ENCODE data around the gene ANKRD29. TPM values are rescaled to one million over a fixed set of nuclear protein-coding genes. Genes with fewer than 3 reads are reported as not detected.
A peak's percentile ranks its signal among the peaks of the same experiment; 100 is the strongest.

The ANKRD29 gene
- total RNA-seq, 1 donor from 2014 or later = not detected

DNA sequence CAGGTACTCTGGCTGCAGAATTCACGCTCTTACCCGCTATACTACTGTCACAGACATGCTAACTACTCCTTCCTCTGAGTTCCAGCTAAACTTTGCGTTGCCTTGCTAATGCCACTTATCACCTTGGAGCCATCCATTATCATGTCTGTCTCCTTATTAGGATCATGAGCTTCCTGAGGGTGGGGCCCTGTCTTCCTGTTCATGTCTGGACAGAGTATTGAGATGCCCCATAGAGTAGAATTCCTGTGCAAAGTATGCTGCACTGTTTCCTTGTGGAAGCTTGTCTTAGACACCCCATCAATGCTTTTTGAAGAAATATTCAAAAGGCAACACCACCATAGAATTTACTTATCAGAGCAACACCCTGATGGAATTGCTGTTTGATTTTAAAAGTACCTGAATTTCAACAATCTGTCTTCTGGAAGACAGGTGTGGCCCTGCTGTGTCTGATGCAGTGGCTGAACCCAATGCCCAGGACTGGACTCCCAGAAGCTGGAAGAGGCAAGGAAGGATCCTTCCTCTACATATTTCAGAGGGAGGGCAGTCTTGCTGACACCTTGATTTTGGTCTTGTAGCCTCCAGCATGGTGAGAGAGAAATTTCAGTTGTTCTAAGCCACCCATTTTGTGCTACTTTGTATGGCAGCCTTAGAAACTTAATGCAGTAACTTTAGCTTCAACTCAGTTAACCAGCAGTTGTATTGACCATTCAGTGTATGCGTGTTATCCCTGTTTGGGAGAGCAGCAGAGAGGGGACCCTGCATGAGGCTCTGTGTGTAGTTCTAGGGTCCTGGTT lies 32.1 kb upstream of the ANKRD29 start:
- Mint-ChIP-seq H3K36me3 (ENCODE audit: low read depth) (no peaks in the 10 kb centered on the region), H3K27ac (no peak overlapping the region), H3K27me3 (ENCODE audit: low read depth) (peaks cover 33% of the 10 kb centered on the region), H3K4me3 (ENCODE audit: low read depth) (no peak overlapping the region), H3K4me1 (ENCODE audit: low read depth) (no peaks in the 10 kb centered on the region), H3K9me3 (no peaks in the 10 kb centered on the region)
- DNase-seq (ENCODE audit: low spot score) = no peak
- intact Hi-C loops (cut with micrococcal nuclease) = no loop called here

DNA sequence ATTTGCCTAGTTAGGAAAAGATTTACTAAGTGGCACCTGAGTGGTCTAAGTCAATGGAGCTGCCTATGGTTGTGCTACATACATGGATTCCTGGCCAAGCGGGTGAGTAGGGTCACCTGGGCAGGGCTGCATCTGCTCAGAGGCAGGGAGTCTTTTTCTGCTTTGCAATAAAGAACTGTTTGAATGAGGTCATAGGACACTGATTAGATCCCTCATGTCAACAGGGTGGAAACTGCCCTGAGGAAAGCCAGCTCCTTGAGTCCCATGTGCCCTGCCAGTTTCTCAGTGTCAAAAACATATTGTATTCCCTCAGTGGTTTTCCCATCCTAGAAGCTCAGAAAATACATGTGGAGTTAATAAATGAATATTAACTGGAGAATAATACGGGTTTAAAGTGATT lies 31.1 kb upstream of the ANKRD29 start:
- Mint-ChIP-seq H3K27ac (no peak overlapping the region), H3K36me3 (ENCODE audit: low read depth) (no peaks in the 10 kb centered on the region), H3K9me3 (no peaks in the 10 kb centered on the region)

GRCh38 chr18:23690505-23691068 lies 27.9 kb upstream of the ANKRD29 start:
- no peak for DNase-seq (ENCODE audit: low spot score)
- Mint-ChIP-seq H3K4me3 (ENCODE audit: low read depth) (no peak overlapping the region), H3K27me3 (ENCODE audit: low read depth) (peaks cover 54% of the 10 kb centered on the region)

More for the DNA sequence above, 31.1 kb upstream of the ANKRD29 start:
- no peak for DNase-seq (ENCODE audit: low spot score)
- intact Hi-C loops (cut with micrococcal nuclease) = no loop called here
- no peak overlapping the region for H3K4me3 Mint-ChIP-seq (ENCODE audit: low read depth)
- H3K27me3 Mint-ChIP-seq (ENCODE audit: low read depth) = peaks cover 32% of the 10 kb centered on the region
- H3K4me1 Mint-ChIP-seq (ENCODE audit: low read depth) = no peaks in the 10 kb centered on the region

GRCh38 chr18:23689616-23690504 lies 27.1 kb upstream of the ANKRD29 start:
- no peaks in the 10 kb centered on the region for H3K4me1 Mint-ChIP-seq (ENCODE audit: low read depth)
- DNase-seq (ENCODE audit: low spot score) = no peak
- H3K4me3 Mint-ChIP-seq (ENCODE audit: low read depth) = no peak overlapping the region
- no peaks in the 10 kb centered on the region for H3K36me3 Mint-ChIP-seq (ENCODE audit: low read depth)
- H3K27me3 Mint-ChIP-seq (ENCODE audit: low read depth) = peaks cover 49% of the 10 kb centered on the region
- intact Hi-C loops (cut with micrococcal nuclease) = no loop called here
- no peak overlapping the region for H3K27ac Mint-ChIP-seq
- no peaks in the 10 kb centered on the region for H3K9me3 Mint-ChIP-seq

More at GRCh38 chr18:23690505-23691068, 27.9 kb upstream of the ANKRD29 start:
- no peaks in the 10 kb centered on the region for H3K9me3 Mint-ChIP-seq
- no peak overlapping the region for H3K27ac Mint-ChIP-seq
- H3K36me3 Mint-ChIP-seq (ENCODE audit: low read depth) = no peaks in the 10 kb centered on the region
- intact Hi-C loops (cut with micrococcal nuclease) = no loop called here
- H3K4me1 Mint-ChIP-seq (ENCODE audit: low read depth) = no peaks in the 10 kb centered on the region

DNA sequence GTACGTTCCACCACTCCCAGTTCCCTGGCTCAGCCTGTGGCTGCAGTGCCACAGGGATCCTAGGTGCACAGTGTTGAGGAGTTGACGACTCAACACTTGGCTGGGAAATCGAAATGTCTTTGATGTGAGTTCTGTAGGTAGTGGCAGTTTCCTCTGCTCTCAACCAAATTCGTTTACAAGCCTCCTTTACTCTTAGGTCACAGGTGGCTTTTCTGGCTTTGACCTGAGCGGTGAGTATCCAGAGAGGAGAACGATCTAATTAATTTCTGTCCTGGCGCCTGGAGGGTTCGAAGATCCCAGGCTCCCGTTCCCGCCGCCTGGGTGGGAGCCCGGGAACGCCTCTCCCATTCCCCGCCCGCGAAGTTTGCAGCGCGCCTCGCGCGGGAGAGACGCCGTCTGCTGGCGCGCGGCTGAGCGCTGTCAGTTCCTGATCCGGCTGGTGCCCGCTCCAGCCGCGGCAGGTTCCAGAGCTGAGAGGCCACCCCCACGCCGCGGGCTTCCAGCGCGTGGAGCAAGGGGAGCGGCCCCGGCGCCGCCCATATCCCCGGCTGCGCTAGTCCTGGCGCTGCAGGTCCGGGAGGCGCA lies 26.4 kb upstream of the ANKRD29 start, which contains the start of gene LAMA3:
Gene LAMA3 (plus strand): TSS at position 423 of the 585 bp plus-strand sequence. CDS start 231 bp downstream, outside the sequence.
- Mint-ChIP-seq H3K9me3 (no peaks in the 10 kb centered on the region), H3K36me3 (ENCODE audit: low read depth) (no peaks in the 10 kb centered on the region), H3K4me1 (ENCODE audit: low read depth) (no peaks in the 10 kb centered on the region), H3K4me3 (ENCODE audit: low read depth) (peak within 1 kb of the TSS; percentile 17), H3K27me3 (ENCODE audit: low read depth) (peaks cover 50% of the 10 kb centered on the region), H3K27ac (no peak within 1 kb of the TSS)
- no peak for DNase-seq (ENCODE audit: low spot score)
- intact Hi-C loops (cut with micrococcal nuclease) = no loop called here

- peaks cover 49% of the 10 kb centered on the region for H3K27me3 Mint-ChIP-seq (ENCODE audit: low read depth)
- intact Hi-C loops (cut with micrococcal nuclease) = no loop called here
- no peaks in the 10 kb centered on the region for H3K36me3 Mint-ChIP-seq (ENCODE audit: low read depth)
- H3K4me3 Mint-ChIP-seq (ENCODE audit: low read depth) = no peak overlapping the region
- no peaks in the 10 kb centered on the region for H3K4me1 Mint-ChIP-seq (ENCODE audit: low read depth)
- H3K27ac Mint-ChIP-seq = no peak overlapping the region
- H3K9me3 Mint-ChIP-seq = no peaks in the 10 kb centered on the region
- no peak for DNase-seq (ENCODE audit: low spot score)
Observed at GRCh38 chr18:23688528-23688927, 25.8 kb upstream of the ANKRD29 start.

DNA sequence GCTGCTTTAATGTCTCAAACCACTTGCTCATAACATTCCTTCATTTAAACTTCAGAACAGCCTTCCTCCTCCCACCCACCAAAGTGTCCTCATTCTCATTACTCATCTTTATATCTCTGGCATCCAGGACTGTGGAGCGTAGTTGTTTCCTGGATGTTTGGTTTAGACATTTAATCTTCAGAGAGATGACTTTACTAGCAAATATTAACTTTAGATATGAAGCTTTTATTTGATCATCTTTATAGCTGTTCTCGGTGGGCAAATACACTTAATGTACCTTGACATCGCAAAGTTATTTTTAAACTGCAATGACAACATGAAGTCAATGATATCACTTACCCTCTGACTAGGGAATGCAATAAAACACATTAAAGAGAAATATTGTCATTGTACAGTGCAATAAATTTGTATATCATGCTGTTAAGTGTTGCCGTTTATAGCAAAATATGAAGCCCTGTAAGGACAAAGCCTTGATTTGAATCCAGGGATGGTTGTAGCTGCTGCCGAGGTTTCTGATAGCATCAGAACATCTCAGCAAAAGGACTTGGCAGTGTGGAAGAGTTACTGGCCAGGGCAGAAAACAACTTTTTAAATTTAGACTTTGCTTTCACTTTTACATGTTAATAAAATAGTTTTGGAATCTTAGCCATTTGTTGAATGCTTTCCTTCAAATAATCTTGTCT lies 21.9 kb upstream of the ANKRD29 start:
- H3K4me1 Mint-ChIP-seq (ENCODE audit: low read depth) = no peaks in the 10 kb centered on the region

GRCh38 chr18:23683671-23684070 lies 21.0 kb upstream of the ANKRD29 start:
- no peak overlapping the region for H3K4me3 Mint-ChIP-seq (ENCODE audit: low read depth)
- no peaks in the 10 kb centered on the region for H3K4me1 Mint-ChIP-seq (ENCODE audit: low read depth)
- no peak overlapping the region for H3K27ac Mint-ChIP-seq
- intact Hi-C loops (cut with micrococcal nuclease) = no loop called here
- DNase-seq (ENCODE audit: low spot score) = no peak
- H3K9me3 Mint-ChIP-seq = no peaks in the 10 kb centered on the region
- H3K36me3 Mint-ChIP-seq (ENCODE audit: low read depth) = no peaks in the 10 kb centered on the region
- peaks cover 56% of the 10 kb centered on the region for H3K27me3 Mint-ChIP-seq (ENCODE audit: low read depth)

More for the DNA sequence above, 21.9 kb upstream of the ANKRD29 start:
- no peak for DNase-seq (ENCODE audit: low spot score)
- Mint-ChIP-seq H3K9me3 (no peaks in the 10 kb centered on the region), H3K4me3 (ENCODE audit: low read depth) (no peak overlapping the region), H3K36me3 (ENCODE audit: low read depth) (no peaks in the 10 kb centered on the region), H3K27me3 (ENCODE audit: low read depth) (peaks cover 54% of the 10 kb centered on the region), H3K27ac (no peak overlapping the region)
- intact Hi-C loops (cut with micrococcal nuclease) = no loop called here

- no peak for DNase-seq (ENCODE audit: low spot score)
- Mint-ChIP-seq H3K4me1 (ENCODE audit: low read depth) (no peaks in the 10 kb centered on the region), H3K9me3 (no peaks in the 10 kb centered on the region), H3K27me3 (ENCODE audit: low read depth) (peaks cover 54% of the 10 kb centered on the region), H3K36me3 (ENCODE audit: low read depth) (no peaks in the 10 kb centered on the region), H3K4me3 (ENCODE audit: low read depth) (no peak overlapping the region), H3K27ac (no peak overlapping the region)
- intact Hi-C loops (cut with micrococcal nuclease) = no loop called here
Observed at GRCh38 chr18:23683155-23683554, 20.4 kb upstream of the ANKRD29 start.

- DNase-seq (ENCODE audit: low spot score) = no peak
- no peaks in the 10 kb centered on the region for H3K9me3 Mint-ChIP-seq
Observed at GRCh38 chr18:23682472-23682871, 19.8 kb upstream of the ANKRD29 start.

GRCh38 chr18:23682045-23682444 lies 19.3 kb upstream of the ANKRD29 start:
- Mint-ChIP-seq H3K9me3 (no peaks in the 10 kb centered on the region), H3K4me3 (ENCODE audit: low read depth) (no peak overlapping the region), H3K4me1 (ENCODE audit: low read depth) (no peaks in the 10 kb centered on the region), H3K27me3 (ENCODE audit: low read depth) (peaks cover 51% of the 10 kb centered on the region), H3K36me3 (ENCODE audit: low read depth) (no peaks in the 10 kb centered on the region), H3K27ac (no peak overlapping the region)
- DNase-seq (ENCODE audit: low spot score) = no peak
- intact Hi-C loops (cut with micrococcal nuclease) = no loop called here

More at GRCh38 chr18:23682472-23682871, 19.8 kb upstream of the ANKRD29 start:
- Mint-ChIP-seq H3K27me3 (ENCODE audit: low read depth) (peaks cover 51% of the 10 kb centered on the region), H3K36me3 (ENCODE audit: low read depth) (no peaks in the 10 kb centered on the region), H3K4me1 (ENCODE audit: low read depth) (no peaks in the 10 kb centered on the region), H3K27ac (no peak overlapping the region), H3K4me3 (ENCODE audit: low read depth) (no peak overlapping the region)
- intact Hi-C loops (cut with micrococcal nuclease) = no loop called here

- intact Hi-C loops (cut with micrococcal nuclease) = no loop called here
- DNase-seq (ENCODE audit: low spot score) = no peak
- Mint-ChIP-seq H3K27ac (no peak overlapping the region), H3K36me3 (ENCODE audit: low read depth) (no peaks in the 10 kb centered on the region), H3K9me3 (no peaks in the 10 kb centered on the region), H3K27me3 (ENCODE audit: low read depth) (peaks cover 33% of the 10 kb centered on the region), H3K4me3 (ENCODE audit: low read depth) (no peak overlapping the region), H3K4me1 (ENCODE audit: low read depth) (no peaks in the 10 kb centered on the region)
Observed at GRCh38 chr18:23675896-23676295, 13.2 kb upstream of the ANKRD29 start.
